NAMALWA (cell line): Measurements from ENCODE around the gene NF1.
A peak's percentile ranks its signal among the peaks of the same experiment; 100 is the strongest.

Experiments
- DNase-seq: peaks from one replicate; pipeline ENCODE4 v3.0.0-alpha.2; 2015; ENCODE audit warnings: low spot score

Gene NF1

DNA sequence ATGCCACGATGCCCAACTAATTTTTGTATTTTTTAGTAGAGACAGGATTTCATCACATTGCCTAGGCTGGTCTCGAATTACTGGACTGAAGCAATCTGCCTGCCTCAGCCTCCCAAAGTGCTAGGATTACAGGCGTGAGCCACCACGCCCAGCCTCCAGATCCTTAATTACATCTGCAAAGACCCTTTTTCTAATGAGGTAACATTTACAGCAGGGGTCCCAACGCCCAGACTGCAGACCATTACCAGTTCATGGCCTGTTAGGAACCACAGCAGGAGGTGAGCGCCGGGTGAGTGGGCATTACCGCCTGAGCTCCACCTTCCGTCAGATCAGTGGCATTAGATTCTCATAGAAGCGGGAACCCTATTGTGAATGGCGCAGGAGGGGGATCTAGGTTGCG, 292.7 kb downstream of the NF1 start:
- no peak for DNase-seq

- DNase-seq, result no peak
Measured at GRCh38 chr17:31388351-31388750, 293.6 kb downstream of the NF1 start.

GRCh38 chr17:31388770-31389656, 294.2 kb downstream of the NF1 start:
- peak; percentile 68 for DNase-seq

DNA sequence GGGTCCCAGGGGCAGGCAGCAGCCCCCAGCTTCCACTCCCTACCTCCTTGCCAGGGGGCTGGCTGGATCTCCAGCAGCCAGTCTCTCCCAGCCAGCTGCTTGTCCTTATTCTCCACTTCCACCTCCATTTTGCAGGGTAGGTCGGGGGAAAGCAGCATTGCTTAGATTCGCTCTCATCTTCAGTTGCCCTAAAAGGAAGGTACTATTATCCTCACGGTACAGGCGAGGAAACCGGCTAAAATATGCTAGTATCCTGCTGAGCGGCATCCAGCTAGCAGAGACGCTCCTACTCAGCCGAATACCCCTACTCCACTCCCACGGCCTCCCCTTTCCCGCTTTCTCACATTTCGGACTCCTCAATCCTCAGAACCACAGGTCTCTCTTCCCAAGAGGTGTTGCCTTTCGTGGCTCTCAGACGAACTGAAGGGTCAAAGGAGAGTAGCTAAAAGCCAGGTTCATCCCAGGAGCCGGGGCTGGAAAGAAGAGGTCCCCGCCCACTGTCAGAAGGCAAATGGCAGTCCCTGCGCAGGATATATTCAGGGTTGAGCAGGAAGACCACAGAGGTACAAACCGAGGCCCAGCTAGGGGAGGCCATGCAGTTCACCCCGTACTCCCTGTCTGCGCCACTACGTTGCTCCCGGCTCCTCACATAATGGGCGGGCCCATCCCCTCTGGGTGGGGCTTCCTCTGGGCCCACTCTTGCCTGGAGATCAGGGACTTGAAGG, 295.0 kb downstream of the NF1 start:
- no peak for DNase-seq

DNA sequence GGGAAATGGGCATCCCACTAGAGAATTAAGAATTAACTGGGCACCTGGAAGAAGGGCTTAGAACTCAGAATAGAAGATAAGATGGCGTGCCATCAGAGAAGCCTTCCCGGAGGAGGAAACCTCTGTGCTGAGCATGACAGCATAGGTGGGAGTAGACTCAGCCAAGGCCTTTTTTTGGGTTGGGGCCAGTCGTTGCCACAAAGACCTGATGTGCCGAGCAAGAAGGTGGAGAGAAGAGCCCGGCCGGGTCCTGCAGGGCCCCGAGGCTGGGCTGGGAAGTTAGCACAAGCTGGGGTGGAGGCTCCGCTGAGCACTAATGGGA, 295.6 kb downstream of the NF1 start:
- DNase-seq, result no peak

- no peak for DNase-seq
Measured at GRCh38 chr17:31390748-31391495, 296.1 kb downstream of the NF1 start.

- DNase-seq, result no peak
Measured at GRCh38 chr17:31391496-31391949, 296.7 kb downstream of the NF1 start, which contains the start of gene RAB11FIP4. RAB11FIP4 (plus strand) TSS chr17:31391675; CDS start chr17:31391853, 178 bp downstream.

- DNase-seq, result no peak
Measured at GRCh38 chr17:31392002-31392855, 297.5 kb downstream of the NF1 start.

GRCh38 chr17:31392856-31393748, 298.3 kb downstream of the NF1 start:
- no peak for DNase-seq

DNA sequence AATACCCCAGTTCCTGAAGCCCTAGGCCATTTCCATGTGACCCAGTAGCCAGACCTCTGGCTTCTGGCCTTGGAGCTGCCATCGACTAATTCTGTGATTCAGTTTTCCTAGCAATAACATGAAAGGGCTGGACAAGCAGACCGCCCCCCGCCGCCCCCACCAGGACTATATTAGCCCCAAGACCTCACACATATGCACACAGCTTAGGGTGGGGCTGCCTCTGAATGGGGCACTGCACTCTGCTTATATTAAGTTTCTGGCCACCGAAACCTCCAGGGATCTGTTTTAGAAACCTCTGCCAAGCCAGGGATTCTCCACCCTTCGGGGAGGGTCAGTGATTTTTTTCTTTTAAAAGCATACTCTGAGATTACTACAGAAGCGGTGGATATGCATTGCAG, 299.0 kb downstream of the NF1 start:
- DNase-seq, result no peak

DNA sequence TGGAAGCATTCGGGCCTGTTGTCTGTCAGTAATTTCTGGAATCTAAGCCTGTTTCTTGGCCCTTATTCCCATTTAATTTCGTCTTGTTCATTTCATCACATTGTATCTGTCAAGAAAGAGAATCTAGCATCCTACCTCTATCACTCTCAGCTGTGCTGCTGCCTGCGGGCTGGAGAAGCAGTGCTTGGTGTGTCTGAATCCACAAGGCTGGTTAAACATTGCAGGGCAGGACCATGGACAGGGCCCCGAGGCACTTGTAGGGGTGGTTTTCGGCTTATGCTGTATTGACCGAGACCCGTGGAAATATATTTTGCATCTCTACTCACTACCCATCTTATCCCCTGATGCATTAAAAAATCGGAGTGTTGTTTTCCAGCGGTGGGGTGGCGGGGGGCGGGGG, 299.8 kb downstream of the NF1 start:
- DNase-seq, result peak; percentile 47

DNA sequence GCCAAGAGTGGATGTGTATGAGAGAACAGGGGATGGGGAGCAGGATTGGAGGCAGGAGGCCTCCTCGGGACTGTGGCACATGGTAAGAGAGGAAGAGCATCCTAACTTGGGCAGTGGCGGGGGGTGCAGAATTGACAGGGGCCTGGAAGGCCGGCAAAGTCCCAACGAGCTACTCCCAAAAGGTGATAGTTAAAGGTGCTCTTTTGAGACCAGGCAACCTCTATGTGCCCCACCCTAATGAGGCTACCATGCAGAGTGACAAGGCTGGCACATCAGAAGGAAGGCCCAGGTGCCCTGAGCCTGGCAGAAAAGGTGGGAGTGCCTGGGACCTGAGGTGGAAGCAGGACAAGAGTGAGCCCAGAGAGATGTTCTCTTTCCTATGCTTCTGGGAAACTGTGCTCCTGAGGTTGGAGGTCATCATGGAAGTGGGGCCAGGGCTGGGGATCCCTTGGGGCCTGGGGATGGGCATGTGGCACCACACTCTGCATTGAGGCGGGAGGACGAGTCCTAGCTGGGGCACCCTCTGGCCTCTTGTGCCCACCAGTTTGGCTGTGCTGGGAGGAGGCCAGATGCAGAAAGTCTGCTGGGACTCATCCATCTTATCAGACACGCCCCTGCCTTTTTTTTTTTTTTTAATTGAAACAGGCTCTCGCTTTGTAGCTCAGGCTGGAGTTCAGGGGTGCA, 302.6 kb downstream of the NF1 start:
- no peak for DNase-seq

DNA sequence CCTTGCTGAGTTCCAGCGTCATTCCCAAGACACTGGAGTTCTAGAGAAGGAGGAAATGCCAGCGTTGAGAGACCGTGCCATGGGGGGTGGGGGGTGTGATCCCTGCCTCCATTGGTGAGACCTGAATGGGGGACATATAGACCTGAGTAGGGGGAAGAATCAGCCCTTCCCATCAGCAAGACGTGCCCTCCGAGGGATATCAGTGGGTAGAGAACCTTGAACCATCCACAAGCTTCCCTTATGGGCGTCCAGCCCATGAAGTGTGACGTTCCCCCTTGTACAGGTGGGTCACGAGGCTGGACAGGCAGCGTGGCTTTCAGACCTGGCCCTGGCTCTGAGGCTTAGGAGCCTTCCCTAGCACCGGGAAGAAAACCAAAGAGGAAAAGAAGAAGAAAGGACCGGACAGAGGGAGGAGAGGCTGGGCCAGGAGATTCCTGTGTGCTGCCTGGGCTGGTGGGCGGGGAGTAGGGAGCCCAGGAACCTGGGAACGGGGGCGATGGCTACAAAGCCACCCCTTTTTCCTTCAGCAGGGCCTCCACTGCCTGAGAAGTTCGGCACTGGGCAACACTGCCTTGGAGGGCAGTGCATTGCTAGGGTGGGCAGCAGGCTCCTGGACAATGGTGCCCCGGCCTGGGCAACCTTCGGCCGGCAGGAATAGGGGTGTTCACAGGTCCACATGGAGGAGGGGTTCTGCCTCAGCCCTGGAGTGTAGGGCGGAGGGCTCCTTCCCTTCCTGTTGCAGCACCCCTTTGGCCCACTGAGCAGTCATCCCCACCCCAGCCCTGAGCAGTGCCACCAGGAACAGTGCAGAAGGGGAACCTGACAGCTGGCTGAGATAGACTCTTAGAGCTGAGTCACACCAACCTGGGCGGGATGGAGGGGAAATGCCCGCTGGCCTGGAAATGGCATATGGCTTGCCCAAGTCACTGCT, 303.9 kb downstream of the NF1 start:
- no peak for DNase-seq

GRCh38 chr17:31400481-31400950, 305.7 kb downstream of the NF1 start:
- no peak for DNase-seq

DNA sequence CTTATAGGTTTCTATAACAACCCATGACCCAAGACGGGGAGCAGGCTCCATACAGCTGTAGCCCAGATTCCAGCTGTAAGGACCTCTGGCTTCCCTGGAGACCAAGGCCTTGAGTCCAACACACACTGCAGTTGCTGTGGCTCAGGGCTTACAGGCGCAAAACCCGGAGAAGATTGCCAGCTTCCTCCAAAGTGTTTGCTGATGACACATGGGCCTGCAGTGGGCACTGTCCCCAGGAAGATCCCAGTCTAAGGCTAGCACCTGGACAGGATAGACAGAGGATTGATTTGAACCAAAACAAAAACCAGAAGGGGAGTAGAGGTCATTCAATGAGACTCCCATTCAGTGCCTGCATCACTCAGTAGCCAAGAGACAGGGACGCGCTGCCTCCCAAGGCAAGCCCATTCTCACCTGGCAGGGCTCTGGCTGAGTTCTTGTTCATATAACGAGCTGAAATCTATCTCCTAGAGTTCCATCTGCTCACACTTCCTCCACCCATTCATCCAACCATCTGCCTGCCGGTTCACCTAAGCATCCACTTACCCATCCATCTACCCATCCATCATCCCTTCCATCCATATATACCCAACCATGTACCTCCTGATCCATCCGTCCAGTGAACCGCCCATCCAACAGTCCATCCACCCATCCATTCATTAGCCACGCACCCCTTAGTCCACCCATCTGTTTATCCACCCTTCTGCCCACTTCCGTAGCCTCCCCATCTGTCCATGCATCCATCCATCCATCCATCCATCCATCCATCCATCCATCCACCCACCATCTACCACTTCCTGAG, 306.9 kb downstream of the NF1 start:
- no peak for DNase-seq

DNA sequence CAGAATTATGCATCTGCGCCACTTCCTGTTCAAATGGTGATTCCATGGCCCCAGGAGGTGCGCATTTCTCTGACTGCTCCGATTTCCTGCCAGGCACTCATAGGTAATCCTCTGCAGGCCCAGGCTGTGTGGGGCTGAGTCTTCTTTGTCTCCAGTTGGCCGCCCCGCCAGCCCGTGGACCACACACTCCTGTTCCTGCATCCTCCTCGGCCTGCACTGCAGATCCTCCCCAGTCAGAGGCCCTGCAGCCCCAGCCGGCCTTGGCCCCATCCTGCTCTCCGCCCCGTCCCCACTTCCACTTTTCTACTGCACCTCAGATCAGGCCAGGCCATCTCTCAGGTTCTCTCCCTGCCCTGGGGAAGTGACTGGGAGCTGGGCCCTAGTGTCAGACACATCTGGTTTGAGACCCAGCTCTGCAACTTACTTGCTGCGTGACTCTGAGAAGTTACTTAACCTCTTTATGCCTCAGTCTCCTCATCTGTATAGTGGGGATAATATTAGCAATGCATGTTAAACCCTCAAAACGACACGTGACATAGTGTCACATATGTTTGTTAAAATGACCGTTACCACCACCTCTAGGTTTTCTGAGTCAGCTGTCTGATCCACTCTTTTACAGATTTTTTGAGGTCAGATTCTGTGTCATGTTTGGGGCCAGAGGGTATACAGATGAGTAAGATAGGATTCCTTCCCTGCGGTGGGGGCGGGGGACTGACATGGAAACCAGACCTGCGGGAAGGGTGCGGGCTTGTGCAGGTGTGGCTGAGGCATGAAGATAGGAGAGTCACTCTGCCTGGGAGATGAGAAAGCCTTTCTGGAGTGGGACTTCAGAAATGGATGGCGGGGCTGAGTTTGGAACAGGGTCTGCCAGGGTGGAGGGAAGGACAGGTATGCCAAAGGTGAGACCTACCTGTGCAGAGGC, 309.5 kb downstream of the NF1 start:
- no peak for DNase-seq

DNA sequence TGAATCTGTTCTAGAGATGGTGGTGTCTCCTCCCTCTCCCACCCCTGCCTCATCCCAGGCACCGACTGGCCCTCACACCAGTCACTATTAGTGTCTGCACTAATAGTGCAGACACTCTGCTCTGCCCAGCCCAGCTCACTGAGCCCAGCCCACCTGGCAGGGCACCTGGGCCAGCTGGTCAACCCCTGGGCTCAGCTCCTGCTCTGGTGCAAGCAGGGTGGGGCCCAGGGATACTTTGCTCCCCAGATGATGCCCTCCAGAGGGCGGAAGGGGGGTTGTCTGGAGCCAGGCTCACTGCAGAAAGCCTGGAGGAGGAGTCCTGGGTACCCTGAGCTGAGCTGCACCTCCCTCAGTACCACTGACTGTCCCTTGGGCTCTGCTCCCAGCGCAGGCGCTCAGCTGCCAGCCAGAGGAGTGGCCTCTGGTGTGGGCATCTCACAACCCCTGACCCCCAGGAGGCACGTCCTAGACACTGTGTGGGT, 311.2 kb downstream of the NF1 start:
- no peak for DNase-seq
